Type B pancreatic cell (in vitro differentiated cells): ENCODE results near the gene GNAS-AS1. TPM values are rescaled to one million over a fixed set of nuclear protein-coding genes. Genes with fewer than 3 reads are reported as not detected.

Experiments
- DNase-seq: peaks from one replicate; pipeline ENCODE4 v3.0.0; 2021; ENCODE audit warnings: mixed read lengths; ENCODE audit not compliant: unreplicated experiment; ENCODE audit errors: extremely low spot score
- H3K27ac Mint-ChIP-seq: 2 replicates; pipeline ENCODE4 v1.8.0; 2021; ENCODE audit warnings: mild to moderate bottlenecking, mixed read lengths
- H3K27me3 Mint-ChIP-seq: 2 replicates; pipeline ENCODE4 v1.8.0; 2021; ENCODE audit warnings: mixed read lengths
- H3K36me3 Mint-ChIP-seq: 2 replicates; pipeline ENCODE4 v1.8.0; 2021; ENCODE audit warnings: mixed read lengths
- H3K4me1 Mint-ChIP-seq: one replicate; pipeline ENCODE4 v1.8.0; 2021; ENCODE audit warnings: mixed read lengths; ENCODE audit not compliant: unreplicated experiment
- H3K4me3 Mint-ChIP-seq: 2 replicates; pipeline ENCODE4 v1.8.0; 2021; ENCODE audit warnings: mild to moderate bottlenecking, mixed read lengths
- H3K9me3 Mint-ChIP-seq: 2 replicates; pipeline ENCODE4 v1.8.0; 2021; ENCODE audit warnings: mixed read lengths
- total RNA-seq: library from RNA; stranded (reverse); gene quantifications from 2 replicates; pipeline ENCODE4 v1.2.1, GENCODE V29; 2021; ENCODE audit warnings: low replicate concordance
- TF ChIP-seq, protein P1 (sequence below): fragments of 200-600 bp; sonication (generic); conservative IDR thresholded peaks from 2 replicates; pipeline ENCODE4 v1.5.0; 2021; ENCODE audit warnings: antibody characterized with exemption, mild to moderate bottlenecking

GNAS-AS1 gene
- total RNA-seq, 1 donor from 2014 or later: 6.1 TPM

DNA sequence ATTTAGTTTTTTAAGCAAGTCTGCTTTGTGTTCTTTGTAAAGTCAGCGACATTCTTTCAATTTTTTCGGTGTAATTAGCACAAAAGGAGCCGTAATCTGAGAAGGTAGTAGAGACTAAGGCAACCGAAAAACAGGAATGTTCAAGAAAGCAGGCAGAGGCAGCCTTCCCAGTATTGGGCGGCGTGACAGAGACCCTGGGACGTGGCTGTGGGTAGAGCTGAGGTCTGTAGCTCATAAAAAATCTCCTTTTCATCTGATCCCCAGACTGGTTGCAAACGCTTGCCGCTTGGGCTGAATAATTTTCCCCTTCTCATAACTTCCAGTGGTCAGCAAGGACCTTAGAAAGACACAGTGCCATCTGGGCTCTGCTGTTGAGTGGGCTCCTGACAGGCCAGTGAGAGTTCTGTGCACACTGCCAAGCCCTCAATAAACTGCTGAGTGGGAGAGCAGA lies 32.6 kb upstream of the GNAS-AS1 start:
- Mint-ChIP-seq H3K4me3 (peak overlapping the region; percentile 66), H3K36me3 (peaks cover 4% of the 10 kb centered on the region), H3K27ac (peak overlapping the region; percentile 22), H3K27me3 (peaks cover 9% of the 10 kb centered on the region), H3K4me1 (peaks cover 49% of the 10 kb centered on the region), H3K9me3 (no peaks in the 10 kb centered on the region)
- TF ChIP-seq, protein P1, sequence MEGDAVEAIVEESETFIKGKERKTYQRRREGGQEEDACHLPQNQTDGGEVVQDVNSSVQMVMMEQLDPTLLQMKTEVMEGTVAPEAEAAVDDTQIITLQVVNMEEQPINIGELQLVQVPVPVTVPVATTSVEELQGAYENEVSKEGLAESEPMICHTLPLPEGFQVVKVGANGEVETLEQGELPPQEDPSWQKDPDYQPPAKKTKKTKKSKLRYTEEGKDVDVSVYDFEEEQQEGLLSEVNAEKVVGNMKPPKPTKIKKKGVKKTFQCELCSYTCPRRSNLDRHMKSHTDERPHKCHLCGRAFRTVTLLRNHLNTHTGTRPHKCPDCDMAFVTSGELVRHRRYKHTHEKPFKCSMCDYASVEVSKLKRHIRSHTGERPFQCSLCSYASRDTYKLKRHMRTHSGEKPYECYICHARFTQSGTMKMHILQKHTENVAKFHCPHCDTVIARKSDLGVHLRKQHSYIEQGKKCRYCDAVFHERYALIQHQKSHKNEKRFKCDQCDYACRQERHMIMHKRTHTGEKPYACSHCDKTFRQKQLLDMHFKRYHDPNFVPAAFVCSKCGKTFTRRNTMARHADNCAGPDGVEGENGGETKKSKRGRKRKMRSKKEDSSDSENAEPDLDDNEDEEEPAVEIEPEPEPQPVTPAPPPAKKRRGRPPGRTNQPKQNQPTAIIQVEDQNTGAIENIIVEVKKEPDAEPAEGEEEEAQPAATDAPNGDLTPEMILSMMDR: no peak
- DNase-seq: peak; percentile 49

DNA sequence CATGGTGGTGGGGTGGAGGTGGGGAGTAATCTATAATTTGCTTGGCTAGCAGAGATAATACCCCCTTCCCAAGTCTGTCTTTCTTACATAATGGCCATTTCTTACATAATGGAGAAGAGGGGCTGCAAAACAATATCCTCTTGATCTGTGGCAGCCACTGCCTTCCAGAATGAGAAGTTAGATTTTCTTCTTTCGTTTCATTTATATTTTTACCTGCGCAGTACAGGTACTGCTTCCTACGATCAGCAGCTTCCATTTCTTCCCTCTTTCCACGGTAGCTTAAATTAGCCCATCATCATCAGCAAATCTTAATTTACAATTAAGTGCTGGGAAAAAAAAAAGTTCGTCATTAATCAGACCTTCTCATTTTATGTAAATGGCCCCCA lies 32.0 kb upstream of the GNAS-AS1 start:
- no peaks in the 10 kb centered on the region for H3K9me3 Mint-ChIP-seq
- H3K27ac Mint-ChIP-seq: no peak overlapping the region
- H3K4me1 Mint-ChIP-seq: peaks cover 50% of the 10 kb centered on the region
- peaks cover 4% of the 10 kb centered on the region for H3K36me3 Mint-ChIP-seq
- peaks cover 9% of the 10 kb centered on the region for H3K27me3 Mint-ChIP-seq
- DNase-seq: no peak
- peak overlapping the region; percentile 66 for H3K4me3 Mint-ChIP-seq
- TF ChIP-seq, protein P1: no peak

DNA sequence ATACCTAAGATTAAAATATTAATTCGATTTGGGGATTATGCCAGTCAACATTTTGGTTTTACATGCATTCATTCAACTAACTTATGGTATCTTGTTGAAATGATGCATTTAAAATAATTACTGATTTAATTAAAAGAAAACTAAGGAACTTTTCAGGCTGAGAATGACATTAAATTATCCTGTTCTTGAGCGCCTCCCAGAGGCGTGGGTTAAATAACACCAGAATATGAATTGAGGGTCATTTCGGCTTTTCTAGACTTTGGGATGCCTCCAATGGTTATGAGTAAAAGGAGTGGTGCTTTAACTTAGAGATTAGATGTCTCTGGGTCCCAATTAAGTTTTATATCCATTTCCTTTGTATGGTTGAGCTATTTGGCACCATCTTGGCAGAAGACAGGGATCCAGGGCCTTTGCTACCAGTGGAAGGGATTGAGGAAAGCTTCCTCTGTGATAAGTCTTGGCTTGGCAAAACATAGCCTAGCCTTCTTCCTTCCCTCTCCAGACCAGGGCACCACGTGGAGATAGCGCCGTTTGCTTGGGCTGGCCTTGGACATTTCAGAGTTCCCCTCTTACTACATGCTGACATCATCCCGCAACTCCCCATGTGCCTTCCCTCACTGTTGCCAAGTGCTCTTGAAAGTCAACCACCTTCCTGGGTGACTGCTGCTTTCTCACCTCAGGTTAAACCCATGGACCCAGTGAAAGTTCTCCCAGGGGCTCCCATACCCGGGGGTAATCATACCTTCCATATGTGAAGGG lies 30.5 kb upstream of the GNAS-AS1 start:
- TF ChIP-seq, protein P1: peak; percentile 49
- no peak overlapping the region for H3K27ac Mint-ChIP-seq
- no peak overlapping the region for H3K4me3 Mint-ChIP-seq
- H3K27me3 Mint-ChIP-seq: peaks cover 9% of the 10 kb centered on the region
- no peaks in the 10 kb centered on the region for H3K9me3 Mint-ChIP-seq
- peak; percentile 29 for DNase-seq
- H3K36me3 Mint-ChIP-seq: peaks cover 4% of the 10 kb centered on the region
- peaks cover 62% of the 10 kb centered on the region for H3K4me1 Mint-ChIP-seq

DNA sequence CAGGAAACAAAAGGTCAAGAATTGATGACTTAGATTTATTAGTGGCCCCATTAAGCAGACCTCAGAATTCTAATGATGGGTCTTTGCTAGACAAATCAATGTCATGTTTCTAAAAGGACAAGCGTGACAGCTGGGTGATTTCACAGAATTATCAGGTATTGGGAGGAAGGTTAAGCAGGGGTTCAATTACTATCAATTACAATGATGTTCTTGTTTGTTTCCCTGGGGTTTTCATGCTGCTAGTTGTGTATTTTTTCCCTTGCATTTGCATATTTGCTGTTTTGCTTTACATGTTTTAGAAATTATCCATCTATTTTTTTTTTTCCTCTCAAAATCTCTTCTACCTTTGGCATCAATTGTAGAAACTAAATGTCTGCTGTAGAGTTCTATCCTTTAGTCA lies 29.7 kb upstream of the GNAS-AS1 start:
- TF ChIP-seq, protein P1: no peak
- Mint-ChIP-seq H3K4me3 (peak overlapping the region; percentile 32), H3K9me3 (no peaks in the 10 kb centered on the region), H3K4me1 (peaks cover 65% of the 10 kb centered on the region), H3K27ac (peak overlapping the region; percentile 30), H3K36me3 (peaks cover 4% of the 10 kb centered on the region), H3K27me3 (peaks cover 9% of the 10 kb centered on the region)
- no peak for DNase-seq

DNA sequence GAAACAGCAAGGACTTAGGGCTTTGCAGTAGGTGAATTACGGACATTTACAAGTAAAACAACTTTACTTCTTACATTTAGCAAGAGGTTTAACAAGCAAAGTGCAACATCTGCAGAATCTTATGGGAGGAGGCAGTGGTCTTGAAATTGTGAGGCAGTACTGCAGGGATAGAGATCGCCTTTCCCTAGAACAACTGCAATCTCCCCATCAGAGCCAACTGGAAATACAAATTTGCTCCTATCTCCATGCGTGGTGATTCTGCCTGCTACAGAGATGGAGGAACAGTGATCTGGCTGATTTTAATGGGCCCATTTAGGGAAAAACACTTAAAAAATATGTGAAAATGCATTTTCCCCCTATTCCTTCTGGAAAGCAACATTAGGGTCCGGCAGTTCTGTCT lies 27.7 kb upstream of the GNAS-AS1 start:
- H3K27ac Mint-ChIP-seq: no peak overlapping the region
- H3K36me3 Mint-ChIP-seq: peaks cover 4% of the 10 kb centered on the region
- peaks cover 60% of the 10 kb centered on the region for H3K4me1 Mint-ChIP-seq
- H3K27me3 Mint-ChIP-seq: peaks cover 9% of the 10 kb centered on the region
- no peak for DNase-seq
- TF ChIP-seq, protein P1: no peak
- H3K4me3 Mint-ChIP-seq: no peak overlapping the region
- H3K9me3 Mint-ChIP-seq: no peaks in the 10 kb centered on the region
